COLO829 (cell line): ENCODE data around the gene SLC13A1.
"Not testable (repeated sequence)": the region's sequence is repeated elsewhere in the genome, so short reads cannot be mapped to it uniquely, and the experiment has no call there.

ENCODE experiments used
- DNase-seq: peaks from one replicate; pipeline ENCODE4 v3.0.0; 2012; ENCODE audit warnings: low spot score

SLC13A1 gene

GRCh38 chr7:123199883-123200282, at the start of gene SLC13A1:
TSS of gene SLC13A1 (minus strand) at chr7:123199969. CDS start at chr7:123199946, 23 bp downstream.
- no peak for DNase-seq

- DNase-seq, result no peak
Observed at GRCh38 chr7:123244768-123245167, 45.0 kb upstream of the SLC13A1 start.

- peak; percentile 17 for DNase-seq
Observed at GRCh38 chr7:123242467-123243092, 42.8 kb upstream of the SLC13A1 start.

- DNase-seq, result no peak
Observed at GRCh38 chr7:123241809-123242208, 42.0 kb upstream of the SLC13A1 start.

DNA sequence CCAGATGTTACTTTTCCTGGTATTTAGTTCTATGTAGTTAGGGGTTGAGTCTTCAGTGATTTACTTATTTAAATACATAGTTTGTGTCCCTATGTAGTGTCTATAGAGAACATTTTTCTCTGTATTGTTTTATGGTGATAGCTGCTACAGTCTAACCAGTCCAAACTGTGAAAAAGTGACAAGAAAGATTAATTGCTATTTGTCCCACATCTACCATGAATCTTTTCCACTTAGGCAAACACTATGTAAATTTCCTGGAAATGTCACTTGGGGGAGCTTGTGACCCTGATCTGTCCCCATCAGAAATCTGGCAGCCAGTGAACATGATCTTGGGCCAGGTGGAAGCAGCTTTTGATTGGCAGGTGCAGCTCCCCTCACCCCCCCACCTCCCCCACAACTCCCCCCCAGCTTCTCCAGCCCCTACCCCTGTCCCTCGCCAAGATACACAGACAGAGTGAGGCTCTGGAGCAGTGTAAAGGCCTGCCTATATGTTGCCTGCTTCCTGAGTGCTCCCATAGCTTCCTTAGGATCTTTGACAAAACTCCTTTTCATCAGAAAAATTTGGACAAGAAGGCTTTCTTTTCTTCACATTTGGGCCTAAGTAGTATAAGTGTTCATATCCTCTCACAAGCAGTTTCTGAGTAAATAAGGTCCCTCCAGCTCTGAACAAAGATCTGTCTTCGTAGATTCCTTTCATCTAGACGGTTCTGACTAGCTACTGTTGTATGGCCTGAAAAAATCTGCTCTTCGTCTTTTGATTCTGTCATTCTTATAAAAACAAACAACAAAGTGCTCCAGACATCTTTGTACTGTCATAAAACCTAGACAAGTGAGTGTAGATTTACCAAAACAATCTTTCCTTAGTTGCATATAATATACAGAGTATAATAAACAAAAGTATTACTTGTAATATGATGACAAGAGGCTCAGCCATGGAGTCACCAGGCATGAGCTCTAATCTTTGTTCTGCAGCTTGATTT, 31.5 kb upstream of the SLC13A1 start:
- DNase-seq, result peak; percentile 70

- no peak for DNase-seq
Observed at GRCh38 chr7:123230603-123231002, 30.8 kb upstream of the SLC13A1 start.

- DNase-seq, result no peak
Observed at GRCh38 chr7:123230147-123230546, 30.4 kb upstream of the SLC13A1 start.

DNA sequence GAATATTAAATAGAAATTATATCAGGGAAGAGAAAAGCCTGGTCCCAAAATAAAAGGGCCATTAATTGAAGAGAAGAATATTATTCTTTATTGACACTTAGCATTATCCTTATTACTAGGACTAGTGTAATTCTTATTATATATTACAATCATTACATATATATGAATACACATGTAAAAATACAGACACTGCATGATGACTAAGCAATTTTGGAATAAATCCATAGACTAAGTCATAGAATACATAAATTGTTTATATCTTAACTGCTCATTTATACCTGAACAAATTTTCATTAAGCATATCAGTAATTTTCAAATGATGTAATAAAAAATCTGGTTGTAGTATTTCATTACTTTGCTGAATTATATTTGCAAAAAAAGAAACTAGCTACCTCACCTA, 29.7 kb upstream of the SLC13A1 start:
- DNase-seq, result no peak

GRCh38 chr7:123227666-123228065, 27.9 kb upstream of the SLC13A1 start:
- not testable (repeated sequence) for DNase-seq

DNA sequence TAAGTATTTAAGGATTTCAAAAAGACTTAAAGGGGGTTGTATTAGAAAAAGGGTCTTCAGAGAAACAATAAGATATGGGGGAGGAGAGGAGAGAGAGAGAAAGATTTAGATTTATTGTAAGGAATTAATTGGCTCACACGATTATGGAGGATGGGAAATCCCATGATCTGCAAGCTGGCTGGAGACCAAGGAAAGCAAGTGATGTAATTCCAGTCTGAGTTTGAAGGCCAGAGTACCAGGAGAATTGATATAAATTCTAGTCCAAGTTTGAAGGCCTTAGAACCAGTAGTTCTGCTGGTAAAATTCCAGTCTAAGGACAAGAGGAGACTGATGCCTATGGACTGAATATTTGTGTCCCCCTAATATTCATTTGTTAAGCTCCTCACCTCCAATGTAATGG, 20.6 kb upstream of the SLC13A1 start:
- DNase-seq, result no peak

DNA sequence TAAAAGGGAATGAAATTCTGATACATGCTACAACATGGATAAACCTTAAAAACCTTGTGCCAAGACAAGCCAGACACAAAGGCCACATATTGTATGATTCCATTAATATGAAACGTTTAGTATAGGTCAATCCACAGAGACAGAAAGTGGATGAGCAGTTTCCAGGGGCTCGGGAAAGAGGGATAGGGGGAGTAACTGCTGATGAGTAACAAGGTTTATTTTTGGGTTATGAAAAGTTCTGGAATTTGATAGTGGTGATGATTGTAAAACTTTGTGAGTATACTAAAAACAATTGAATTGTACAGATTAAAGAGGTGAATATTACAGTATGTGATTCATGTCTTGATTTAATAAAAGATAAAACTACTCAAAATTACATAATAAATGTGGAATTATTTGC, 19.1 kb upstream of the SLC13A1 start:
- DNase-seq, result no peak

DNA sequence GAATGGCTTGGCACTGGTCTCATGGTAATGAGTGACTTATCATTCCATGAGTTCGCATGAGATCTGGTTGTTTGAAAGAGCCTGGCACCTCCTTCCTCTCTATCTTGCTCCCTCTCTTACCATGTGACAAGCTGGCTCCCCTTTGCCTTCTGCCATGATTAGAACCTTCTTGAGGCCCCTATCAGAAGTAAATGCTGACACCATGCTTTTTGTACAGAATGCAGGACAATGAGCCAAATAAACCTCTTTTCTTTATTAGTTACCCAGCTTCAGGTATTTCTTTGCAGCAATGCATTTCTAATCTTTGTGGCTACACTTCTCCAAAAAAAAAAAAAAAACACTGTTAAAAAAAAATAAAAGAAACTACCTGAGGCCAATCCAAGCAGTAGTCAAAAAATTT, 17.1 kb upstream of the SLC13A1 start:
- DNase-seq, result no peak

DNA sequence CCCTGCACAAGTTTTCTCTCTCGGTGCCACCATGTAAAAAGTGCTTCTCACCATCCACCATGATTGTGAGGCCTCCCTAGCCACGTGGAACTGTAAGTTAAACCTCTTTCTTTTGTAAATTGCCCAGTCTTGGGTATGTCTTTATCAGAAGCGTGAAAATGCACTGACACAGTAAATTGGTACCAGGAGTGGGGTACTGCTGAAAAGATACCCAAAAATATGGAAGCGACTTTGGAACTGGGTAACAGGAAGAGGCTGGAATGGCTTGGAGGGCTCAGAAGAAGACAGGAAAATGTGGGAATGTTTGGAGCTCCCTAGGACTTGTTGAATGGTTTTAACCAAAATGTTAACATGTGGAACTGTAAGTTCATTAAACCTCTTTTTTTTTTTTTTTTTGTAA, 15.6 kb upstream of the SLC13A1 start:
- no peak for DNase-seq

DNA sequence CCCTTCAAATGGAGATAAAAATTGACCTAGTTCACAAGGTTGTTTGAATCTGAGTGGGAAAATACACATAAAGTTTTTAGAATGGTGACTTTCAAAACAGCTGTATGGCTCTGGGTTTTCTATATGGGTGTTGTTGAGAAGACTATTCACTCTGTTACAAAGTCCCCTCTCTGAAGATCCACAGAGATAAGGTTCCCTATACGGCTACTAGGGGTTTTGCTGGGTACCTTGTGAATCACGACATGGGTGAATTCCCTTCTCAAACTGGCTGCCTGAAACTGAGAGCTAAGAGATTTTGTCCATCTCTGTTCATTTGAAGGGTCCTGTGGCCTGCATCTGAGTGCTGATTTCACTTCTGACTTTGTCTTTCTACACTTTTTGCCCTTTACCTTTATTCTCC, 11.8 kb upstream of the SLC13A1 start:
- DNase-seq, result no peak

DNA sequence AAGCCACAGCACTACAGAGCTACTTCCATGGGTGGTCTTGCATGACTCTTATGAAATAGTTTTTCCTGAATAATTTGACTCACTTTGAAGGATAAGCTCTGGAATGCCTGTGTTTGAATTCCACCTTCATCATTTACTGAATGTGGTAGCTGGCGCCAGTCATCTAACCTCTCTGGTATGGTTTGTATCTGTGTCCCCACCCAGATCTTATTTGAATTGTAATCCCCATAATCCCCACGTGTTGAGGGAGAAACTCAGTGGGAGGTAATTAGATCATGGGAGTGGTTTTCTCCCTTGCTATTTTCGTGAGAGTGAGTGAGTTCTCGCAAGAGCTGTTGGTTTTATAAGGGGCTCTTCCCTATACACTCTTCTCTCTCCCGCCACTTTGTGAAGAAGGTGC, 11.2 kb upstream of the SLC13A1 start:
- no peak for DNase-seq

DNA sequence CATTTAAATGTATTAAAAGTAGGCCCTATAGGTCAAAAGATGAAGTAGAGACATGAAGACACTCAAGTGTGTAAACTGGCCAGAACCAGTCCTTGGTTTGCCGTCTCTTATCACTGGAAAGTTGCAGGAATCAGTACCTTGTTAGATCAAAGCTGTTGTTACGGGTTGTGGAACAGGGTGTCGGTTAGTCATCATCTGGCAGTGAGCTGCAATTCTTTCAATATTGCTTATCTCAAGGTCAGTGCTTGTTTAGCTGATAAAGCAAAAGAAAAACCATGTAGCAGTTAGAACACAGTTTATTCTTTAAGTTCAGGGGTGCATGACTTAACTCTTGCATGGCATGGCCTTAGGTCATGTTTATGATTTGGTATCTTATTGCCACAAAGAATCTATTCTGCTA, 10.0 kb upstream of the SLC13A1 start:
- DNase-seq, result no peak

- peak; percentile 46 for DNase-seq
Observed at GRCh38 chr7:123208793-123209192, 9.0 kb upstream of the SLC13A1 start.

GRCh38 chr7:123204206-123204835, 4.6 kb upstream of the SLC13A1 start:
- no peak for DNase-seq

DNA sequence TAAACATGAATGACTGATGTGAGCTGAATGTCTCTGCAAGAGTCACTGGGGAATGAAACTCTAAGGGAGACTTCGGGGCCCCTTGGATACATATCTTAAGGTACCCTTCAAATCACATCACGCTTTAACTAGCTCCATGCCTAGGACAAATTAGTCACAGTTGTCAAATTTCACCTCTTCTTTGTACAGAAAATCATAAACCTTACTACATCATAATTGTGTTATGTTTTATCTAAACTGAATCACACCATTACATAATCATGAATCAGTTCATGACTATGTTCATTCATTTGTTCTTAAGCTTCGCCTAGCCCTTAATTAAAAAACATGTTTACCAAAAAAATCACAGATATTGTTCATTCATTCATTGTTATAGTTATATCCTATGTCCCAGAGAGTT, 2.1 kb upstream of the SLC13A1 start:
- DNase-seq, result no peak

GRCh38 chr7:123198668-123199652, 809 bp downstream of the SLC13A1 start:
- no peak for DNase-seq

GRCh38 chr7:123198111-123198510, 1.7 kb downstream of the SLC13A1 start:
- no peak for DNase-seq

GRCh38 chr7:123193235-123193634, 6.5 kb downstream of the SLC13A1 start:
- no peak for DNase-seq
